Heart left ventricle (tissue), 16 donors: ENCODE results near the gene RAPGEFL1. TPM values are rescaled to one million over a fixed set of nuclear protein-coding genes. Genes with fewer than 3 reads are reported as not detected.

ENCODE experiments used
- ATAC-seq, 4 donors: fragments of 200-7000 bp; cut with Tn5 transposase; one replicate each; pipeline ENCODE4 v1.9.1; 2020 to 2022; ENCODE audit warnings: moderate library complexity in 4 of 4, mild to moderate bottlenecking in 3 of 4, moderate number of reproducible peaks in 1 of 4
- DNase-seq, 5 donors: peaks; one replicate each; pipeline ENCODE4 v3.0.0-alpha.2; 2020
- H3K27ac ChIP-seq, 12 donors: fragments of 200-600 bp; sonication (generic) in 4 of 12; one replicate each; pipeline versions ENCODE4 v1.5.0 to v1.8.0; 2016 to 2022; ENCODE audit warnings: mild to moderate bottlenecking in 2 of 12
- H3K27me3 ChIP-seq, 9 donors: fragments of 200-600 bp; sonication (generic) in 2 of 9; one replicate each; pipeline versions ENCODE4 v1.5.1 to v1.8.0; 2016 to 2022; ENCODE audit warnings: mild to moderate bottlenecking in 3 of 9
- H3K36me3 ChIP-seq, 9 donors: fragments of 200-600 bp; sonication (generic) in 2 of 9; one replicate each; pipeline versions ENCODE4 v1.5.0 to v1.8.0; 2018 to 2022; ENCODE audit warnings: mild to moderate bottlenecking in 2 of 9
- H3K4me1 ChIP-seq, 12 donors: fragments of 200-600 bp; sonication (generic) in 4 of 12; one replicate each; pipeline versions ENCODE4 v1.5.0 to v1.8.0; 2016 to 2022; ENCODE audit warnings: mild to moderate bottlenecking in 3 of 12
- H3K4me3 ChIP-seq, 12 donors: fragments of 200-600 bp; sonication (generic) in 4 of 12; one replicate each; pipeline versions ENCODE4 v1.5.0 to v1.8.0; 2017 to 2022; ENCODE audit warnings: mild to moderate bottlenecking in 9 of 12, moderate library complexity in 4 of 12
- H3K9me3 ChIP-seq, 12 donors: fragments of 200-600 bp; sonication (generic) in 4 of 12; one replicate each; pipeline versions ENCODE4 v1.5.0 to v1.8.0; 2016 to 2022; ENCODE audit warnings: mild to moderate bottlenecking in 1 of 12
- POLR2A ChIP-seq, 2 donors: fragments of 450-650 bp; IDR thresholded peaks; one replicate each; pipeline ENCODE4 v1.6.1; 2017; ENCODE audit warnings: antibody characterized with exemption in 2 of 2, mild to moderate bottlenecking in 2 of 2, moderate library complexity in 2 of 2
- WGBS, 4 donors: extraction: QIAGEN DNeasy Blood & Tissue Kit in 2 of 4; methylation state at CpG; one replicate each; pipeline versions ENCODE4 v1.1.5 to v1.1.7; 2013 to 2018; 5-methylcytosine and 5-hydroxymethylcytosine counted together
- intact Hi-C, 10 donors: fragments of 100-400 bp; cut with DNase I; formaldehyde crosslinking; loops; one replicate each; pipeline versions ENCODE4 v1.11.1 to v1.14.2; 2022
- polyA plus RNA-seq, 2 donors: library from polyadenylated mRNA; stranded (reverse); fragments of 200-250 nt; gene quantifications; one replicate each; pipeline ENCODE4 v1.2.3, GENCODE V29; 2013
- total RNA-seq, 9 donors: library from RNA; depleted of rRNA in 2 of 9; stranded (reverse); fragments of >200 nt in 2 of 9; fragmentation: NEBNext Ultra II Directional in 3 of 9; extraction: Animal tissue kit (Norgen Biotek cat#: 25700) in 3 of 9; gene quantifications; one replicate each; pipeline versions ENCODE4 v1.1.0 to v1.2.4, GENCODE V29; 2016 to 2023
- TF ChIP-seq, protein P1 (sequence below), 12 donors: fragments of 200-600 bp; sonication (generic) in 4 of 12; IDR thresholded peaks; one replicate each; pipeline versions ENCODE4 v1.5.0 to v1.8.0; 2018 to 2022; ENCODE audit warnings: antibody characterized with exemption in 12 of 12, mild to moderate bottlenecking in 5 of 12
- donor health status: ischemic (EF 13 %, LVEDD 7.1; RV severe dilation, severe dysfunction).
- donor health status: healthy with polysubstance abuse.
- donor health status: DM: no; HTN: yes; CAD: no.
- donor health status: DM: no; HTN: no; CAD: no.
- donor health status: ischemic (EF 25% LVEDD 6.9; RV normal size, moderate dysfunction).
- donor health status: ischemic (EF 25% LVEDD 5.7; RV mildly dilated, moderate dysfunction).
- donor health status: healthy.
- donor health status: DM: yes; HTN: yes; CAD: no.
- donor health status: ischemic (EF 35%, LVEDD 5.7; RV mildly dilated, moderate dysfunction).
- donor health status: nonischemic (EF 11% LVEDD 7.7; RV severe dilation, severe dysfunction).
- donor health status: DM: yes; HTN: yes; CAD: no.
- donor health status: PGD.
- donor health status: ischemic (EF 29% LVEDD 5.4; RV normal size, mild dysfunction).
- donor health status: nonischemic (EF 23%, LVEDD 6.1; RV moderate dilation, normal function).

RAPGEFL1 gene
- total and polyA plus RNA-seq, 11 donors, result 2.2 to 6.6 (median 3.3) TPM

GRCh38 chr17:40167685-40168261 lies 9.5 kb upstream of the RAPGEFL1 start:
- Histone ChIP-seq H3K36me3 (peaks cover 0 to 100% (median 97%) of the 10 kb centered on the region in 9 donors), H3K9me3 (no peaks in the 10 kb centered on the region), H3K4me1 (peaks cover 0 to 9% (median 4%) of the 10 kb centered on the region in 12 donors), H3K27me3 (no peaks in the 10 kb centered on the region), H3K27ac (peak overlapping the region in 7 of 12 donors; percentile 8 to 63 (median 23)), H3K4me3 (no peak overlapping the region)
- WGBS, 4 donors, result 82 to 96% (median 86%) methylated on average over 2 to 3 of the region's 3 CpGs
- ATAC-seq (no peak), DNase-seq (no peak)
- TF ChIP-seq, protein P1, sequence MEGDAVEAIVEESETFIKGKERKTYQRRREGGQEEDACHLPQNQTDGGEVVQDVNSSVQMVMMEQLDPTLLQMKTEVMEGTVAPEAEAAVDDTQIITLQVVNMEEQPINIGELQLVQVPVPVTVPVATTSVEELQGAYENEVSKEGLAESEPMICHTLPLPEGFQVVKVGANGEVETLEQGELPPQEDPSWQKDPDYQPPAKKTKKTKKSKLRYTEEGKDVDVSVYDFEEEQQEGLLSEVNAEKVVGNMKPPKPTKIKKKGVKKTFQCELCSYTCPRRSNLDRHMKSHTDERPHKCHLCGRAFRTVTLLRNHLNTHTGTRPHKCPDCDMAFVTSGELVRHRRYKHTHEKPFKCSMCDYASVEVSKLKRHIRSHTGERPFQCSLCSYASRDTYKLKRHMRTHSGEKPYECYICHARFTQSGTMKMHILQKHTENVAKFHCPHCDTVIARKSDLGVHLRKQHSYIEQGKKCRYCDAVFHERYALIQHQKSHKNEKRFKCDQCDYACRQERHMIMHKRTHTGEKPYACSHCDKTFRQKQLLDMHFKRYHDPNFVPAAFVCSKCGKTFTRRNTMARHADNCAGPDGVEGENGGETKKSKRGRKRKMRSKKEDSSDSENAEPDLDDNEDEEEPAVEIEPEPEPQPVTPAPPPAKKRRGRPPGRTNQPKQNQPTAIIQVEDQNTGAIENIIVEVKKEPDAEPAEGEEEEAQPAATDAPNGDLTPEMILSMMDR (IDR thresholded peaks at IDR 0.05), result no peak
- TF ChIP-seq POLR2A (IDR thresholded peaks at IDR 0.05), result no peak
- intact Hi-C loops, result loop anchor here (1.0 to 10.0 kb wide), 14 partner anchors 45 to 155 kb away; partner anchors contain the start of genes CSF3 (in 4 of the 10) and MSL1 (in 1 of the 10)

GRCh38 chr17:40168262-40168832 lies 8.9 kb upstream of the RAPGEFL1 start:
- Histone ChIP-seq H3K36me3 (peaks cover 0 to 99% (median 95%) of the 10 kb centered on the region in 9 donors), H3K9me3 (no peaks in the 10 kb centered on the region), H3K4me3 (no peak overlapping the region), H3K27me3 (no peaks in the 10 kb centered on the region), H3K4me1 (peaks cover 0 to 9% (median 4%) of the 10 kb centered on the region in 12 donors), H3K27ac (peak overlapping the region in 7 of 12 donors; percentile 8 to 63 (median 23))
- ATAC-seq (peak; percentile 32 to 69 (median 59)), DNase-seq (peak in 1 of 5 donors; percentile 32)
- intact Hi-C loops, result loop anchor here (1.0 to 10.0 kb wide), 12 partner anchors 46 to 156 kb away; partner anchors contain the start of genes CSF3 (in 4 of the 10) and MSL1 (in 1 of the 10)
- WGBS, 4 donors, result 41 to 44% (median 41%) methylated on average over 11 of the region's 11 CpGs
- TF ChIP-seq, protein P1 (IDR thresholded peaks at IDR 0.05), result peak; percentile 67 to 86 (median 80)
- TF ChIP-seq POLR2A (IDR thresholded peaks at IDR 0.05), result no peak

DNA sequence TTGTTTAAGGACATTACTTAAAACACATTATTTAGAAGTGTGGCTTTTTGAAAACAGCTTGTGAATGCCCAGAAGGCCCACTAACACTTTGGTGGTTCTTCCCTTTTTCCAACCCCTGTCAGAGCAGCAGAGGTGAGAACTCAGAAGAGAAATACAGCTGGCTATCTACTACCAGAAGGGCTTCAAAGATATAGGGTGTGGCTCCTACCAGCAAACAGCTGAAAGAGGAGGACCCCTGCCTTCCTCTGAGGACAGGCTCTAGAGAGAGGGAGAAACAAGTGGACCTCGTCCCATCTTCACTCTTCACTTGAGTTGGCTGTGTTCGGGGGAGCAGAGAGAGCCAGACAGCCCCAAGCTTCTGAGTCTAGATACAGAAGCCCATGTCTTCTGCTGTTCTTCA lies 6.9 kb upstream of the RAPGEFL1 start:
- no peak overlapping the region for H3K4me3 ChIP-seq
- no peaks in the 10 kb centered on the region for H3K9me3 ChIP-seq
- peaks cover 0 to 9% (median 4%) of the 10 kb centered on the region in 12 donors for H3K4me1 ChIP-seq
- 78 to 92% (median 84%) methylated on average over 2 of the region's 2 CpGs for WGBS, 4 donors
- no peaks in the 10 kb centered on the region for H3K27me3 ChIP-seq
- peaks cover 0 to 99% (median 92%) of the 10 kb centered on the region in 9 donors for H3K36me3 ChIP-seq
- TF ChIP-seq POLR2A (IDR thresholded peaks at IDR 0.05), result no peak
- TF ChIP-seq, protein P1 (IDR thresholded peaks at IDR 0.05), result no peak
- intact Hi-C loops, result loop anchor here in 1 of 10 donors (10.0 kb wide), 1 partner anchor 146 kb away; no protein-coding TSS in a partner anchor
- no peak overlapping the region for H3K27ac ChIP-seq
- DNase-seq (no peak), ATAC-seq (no peak)

DNA sequence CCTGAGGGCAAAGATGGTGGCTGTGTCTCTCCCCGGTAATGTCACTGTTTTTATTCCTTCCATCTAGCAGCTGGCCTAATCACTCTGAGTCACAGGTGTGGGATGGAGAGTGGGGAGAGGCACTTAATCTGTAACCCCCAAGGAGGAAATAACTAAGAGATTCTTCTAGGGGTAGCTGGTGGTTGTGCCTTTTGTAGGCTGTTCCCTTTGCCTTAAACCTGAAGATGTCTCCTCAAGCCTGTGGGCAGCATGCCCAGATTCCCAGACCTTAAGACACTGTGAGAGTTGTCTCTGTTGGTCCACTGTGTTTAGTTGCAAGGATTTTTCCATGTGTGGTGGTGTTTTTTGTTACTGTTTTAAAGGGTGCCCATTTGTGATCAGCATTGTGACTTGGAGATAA lies 5.5 kb upstream of the RAPGEFL1 start:
- WGBS, 4 donors, result 89 to 100% (median 99%) methylated on average over 1 of the region's 1 CpG
- ATAC-seq (no peak), DNase-seq (no peak)
- peaks cover 0 to 10% (median 4%) of the 10 kb centered on the region in 12 donors for H3K4me1 ChIP-seq
- no peaks in the 10 kb centered on the region for H3K27me3 ChIP-seq
- H3K4me3 ChIP-seq, result no peak overlapping the region
- intact Hi-C loops, result loop anchor here in 1 of 10 donors (10.0 kb wide), 1 partner anchor 147 kb away; no protein-coding TSS in a partner anchor
- TF ChIP-seq, protein P1 (IDR thresholded peaks at IDR 0.05), result no peak
- TF ChIP-seq POLR2A (IDR thresholded peaks at IDR 0.05), result no peak
- H3K9me3 ChIP-seq, result no peaks in the 10 kb centered on the region
- H3K36me3 ChIP-seq, result peaks cover 0 to 98% (median 78%) of the 10 kb centered on the region in 9 donors
- H3K27ac ChIP-seq, result no peak overlapping the region
